Esophagus squamous epithelium (tissue), 4 donors: ENCODE measurements around the gene SPINT2.
"Not testable (repeated sequence)": the region's sequence is repeated elsewhere in the genome, so short reads cannot be mapped to it uniquely, and the experiment has no call there.

Experiments
- POLR2A ChIP-seq, 4 donors: fragments of 450-650 bp; IDR thresholded peaks; one replicate each; pipeline ENCODE4 v1.6.1; 2017; ENCODE audit warnings: antibody characterized with exemption in 4 of 4, mild to moderate bottlenecking in 4 of 4, moderate library complexity in 3 of 4
- TF ChIP-seq, protein P1 (sequence below), 6 experiments: fragments of 450-650 bp in 4 of 6; fragments of 200-600 bp in 2 of 6; sonication (generic) in 2 of 6; IDR thresholded peaks; one replicate each; pipeline ENCODE4 v1.5.1; 2016 to 2019; ENCODE audit warnings: antibody characterized with exemption in 6 of 6, mild to moderate bottlenecking in 4 of 6, moderate library complexity in 4 of 6

DNA sequence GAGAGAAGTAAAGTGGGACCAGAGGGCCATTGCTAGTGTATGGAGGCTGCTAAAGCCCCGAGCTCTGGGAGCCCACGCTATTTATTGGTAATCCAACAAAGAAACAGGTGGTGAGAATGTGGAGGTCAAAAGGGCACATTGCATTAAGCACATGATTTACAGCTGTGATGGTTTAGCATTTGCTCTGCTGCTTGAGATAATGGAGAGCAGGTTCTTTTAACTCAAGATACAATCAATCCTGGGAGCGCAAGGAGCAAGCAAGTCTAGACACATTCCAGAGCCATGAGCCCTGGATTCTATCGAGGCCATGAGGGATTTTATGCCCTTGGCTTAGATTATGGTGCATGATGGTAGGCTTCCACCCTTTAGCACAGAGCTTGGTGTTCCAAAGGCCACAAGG is 74.6 kb downstream of the SPINT2 start:
- TF ChIP-seq, protein P1, sequence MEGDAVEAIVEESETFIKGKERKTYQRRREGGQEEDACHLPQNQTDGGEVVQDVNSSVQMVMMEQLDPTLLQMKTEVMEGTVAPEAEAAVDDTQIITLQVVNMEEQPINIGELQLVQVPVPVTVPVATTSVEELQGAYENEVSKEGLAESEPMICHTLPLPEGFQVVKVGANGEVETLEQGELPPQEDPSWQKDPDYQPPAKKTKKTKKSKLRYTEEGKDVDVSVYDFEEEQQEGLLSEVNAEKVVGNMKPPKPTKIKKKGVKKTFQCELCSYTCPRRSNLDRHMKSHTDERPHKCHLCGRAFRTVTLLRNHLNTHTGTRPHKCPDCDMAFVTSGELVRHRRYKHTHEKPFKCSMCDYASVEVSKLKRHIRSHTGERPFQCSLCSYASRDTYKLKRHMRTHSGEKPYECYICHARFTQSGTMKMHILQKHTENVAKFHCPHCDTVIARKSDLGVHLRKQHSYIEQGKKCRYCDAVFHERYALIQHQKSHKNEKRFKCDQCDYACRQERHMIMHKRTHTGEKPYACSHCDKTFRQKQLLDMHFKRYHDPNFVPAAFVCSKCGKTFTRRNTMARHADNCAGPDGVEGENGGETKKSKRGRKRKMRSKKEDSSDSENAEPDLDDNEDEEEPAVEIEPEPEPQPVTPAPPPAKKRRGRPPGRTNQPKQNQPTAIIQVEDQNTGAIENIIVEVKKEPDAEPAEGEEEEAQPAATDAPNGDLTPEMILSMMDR (IDR thresholded peaks at IDR 0.05) = not testable (repeated sequence)
- not testable (repeated sequence) for TF ChIP-seq POLR2A (IDR thresholded peaks at IDR 0.05)
